GM23338 (cell line): ENCODE measurements around the gene TESK2. TPM values are rescaled to one million over a fixed set of nuclear protein-coding genes. Genes with fewer than 3 reads are reported as not detected.

Experiments
- ATAC-seq: fragments of 200-7000 bp; cut with Tn5 transposase; 3 replicates; pipeline ENCODE4 v1.9.1; 2020
- DNase-seq: peaks from one replicate; pipeline ENCODE4 v3.0.0-alpha.2; 2015; ENCODE audit warnings: low spot score
- H2AFZ ChIP-seq: fragments of 200-600 bp; sonication (generic); 2 replicates; pipeline ENCODE4 v1.8.0; 2016; ENCODE audit warnings: antibody characterized with exemption, mild to moderate bottlenecking, moderate library complexity
- H3F3A ChIP-seq: fragments of 200-600 bp; sonication (generic); replicated peaks from 2 replicates; pipeline ENCODE4 v1.8.0; 2017; ENCODE audit warnings: antibody characterized with exemption, mixed run types, low read depth
- H3K27ac ChIP-seq: fragments of 200-600 bp; sonication (generic); 2 replicates; pipeline ENCODE4 v1.6.1; 2016; ENCODE audit warnings: low read depth
- H3K27me3 ChIP-seq: fragments of 200-600 bp; sonication (generic); 2 replicates; pipeline ENCODE4 v1.8.0; 2016; ENCODE audit warnings: mild to moderate bottlenecking, mixed run types, moderate library complexity; ENCODE audit not compliant: insufficient read depth
- H3K36me3 ChIP-seq: fragments of 200-600 bp; sonication (generic); 2 replicates; pipeline ENCODE4 v1.8.0; 2016; ENCODE audit warnings: mild to moderate bottlenecking; ENCODE audit not compliant: insufficient read depth
- H3K4me1 ChIP-seq: fragments of 200-600 bp; sonication (generic); 2 replicates; pipeline ENCODE4 v1.8.0; 2016; ENCODE audit warnings: mild to moderate bottlenecking, moderate library complexity; ENCODE audit not compliant: insufficient read depth
- H3K4me2 ChIP-seq: fragments of 200-600 bp; sonication (generic); 2 replicates; pipeline ENCODE4 v1.7.1; 2017; ENCODE audit warnings: mixed run types
- H3K4me3 ChIP-seq: fragments of 200-600 bp; sonication (generic); 2 replicates; pipeline ENCODE4 v1.6.1; 2016; ENCODE audit warnings: mixed run types
- H3K79me2 ChIP-seq: fragments of 200-600 bp; sonication (generic); replicated peaks from 2 replicates; pipeline ENCODE4 v1.8.0; 2017; ENCODE audit warnings: mild to moderate bottlenecking; ENCODE audit not compliant: insufficient read depth
- H3K9me2 ChIP-seq: fragments of 200-600 bp; sonication (generic); 2 replicates; pipeline ENCODE4 v1.8.0; 2017; ENCODE audit not compliant: insufficient read depth
- H4K20me1 ChIP-seq: fragments of 200-600 bp; sonication (generic); replicated peaks from 2 replicates; pipeline ENCODE4 v1.8.0; 2017; ENCODE audit warnings: mild to moderate bottlenecking; ENCODE audit not compliant: insufficient read depth
- H3K27ac Mint-ChIP-seq: 2 replicates; pipeline ENCODE4 v1.8.0; 2020; ENCODE audit warnings: inconsistent platforms, mild to moderate bottlenecking, moderate library complexity, mixed read lengths
- H3K27me3 Mint-ChIP-seq: 3 replicates; pipeline ENCODE4 v1.8.0; 2022; ENCODE audit warnings: low read depth, mild to moderate bottlenecking, moderate library complexity, mixed read lengths, inconsistent platforms; ENCODE audit not compliant: insufficient read depth, poor library complexity
- H3K36me3 Mint-ChIP-seq: 3 replicates; pipeline ENCODE4 v1.8.0; 2021; ENCODE audit warnings: low read depth, mild to moderate bottlenecking, inconsistent platforms, moderate library complexity, mixed read lengths
- H3K4me1 Mint-ChIP-seq: 3 replicates; pipeline ENCODE4 v1.8.0; 2020; ENCODE audit warnings: mild to moderate bottlenecking, inconsistent platforms, mixed read lengths
- H3K4me3 Mint-ChIP-seq: 3 replicates; pipeline ENCODE4 v1.8.0; 2021; ENCODE audit warnings: moderate library complexity, mild to moderate bottlenecking, inconsistent platforms, mixed read lengths
- H3K9me3 Mint-ChIP-seq: 3 replicates; pipeline ENCODE4 v1.8.0; 2020; ENCODE audit warnings: moderate library complexity, mild to moderate bottlenecking, inconsistent platforms, mixed read lengths
- CREB1 ChIP-seq: fragments of 250-450 bp; sonication (Bioruptor Pico); IDR thresholded peaks from 2 replicates; pipeline ENCODE4 v1.5.0; 2020; ENCODE audit warnings: low read depth, mild to moderate bottlenecking, moderate library complexity
- CTCF ChIP-seq, 2 experiments: fragments of 200-600 bp in 1 of 2; sonication (generic) in 1 of 2; conservative IDR thresholded peaks; 2 replicates each; pipeline versions ENCODE4 v1.5.1 to v1.6.1; 2016 to 2017; ENCODE audit warnings: antibody characterized with exemption in 2 of 2, low read depth in 2 of 2, mild to moderate bottlenecking in 2 of 2, moderate library complexity in 1 of 2
- EZH2 ChIP-seq: fragments of 200-600 bp; sonication (generic); IDR thresholded peaks from one replicate; pipeline ENCODE4 v1.8.0; 2017; ENCODE audit warnings: antibody characterized with exemption, mild to moderate bottlenecking, low read depth; ENCODE audit not compliant: unreplicated experiment
- EZH2phosphoT487 ChIP-seq: fragments of 200-600 bp; sonication (generic); IDR thresholded peaks from one replicate; pipeline ENCODE4 v1.8.1; 2018; ENCODE audit warnings: antibody characterized with exemption; ENCODE audit not compliant: unreplicated experiment
- JUNB ChIP-seq: IDR thresholded peaks from one replicate; pipeline ENCODE4 v1.6.1; 2016; ENCODE audit warnings: antibody characterized with exemption; ENCODE audit not compliant: unreplicated experiment
- NANOG ChIP-seq: IDR thresholded peaks from 2 replicates; pipeline ENCODE4 v1.6.1; 2016; ENCODE audit warnings: antibody characterized with exemption, borderline replicate concordance
- POLR2AphosphoS5 ChIP-seq: IDR thresholded peaks from 2 replicates; pipeline ENCODE4 v1.6.1; 2016; ENCODE audit warnings: antibody characterized with exemption, low read depth
- REST ChIP-seq: IDR thresholded peaks from one replicate; pipeline ENCODE4 v1.6.1; 2018; ENCODE audit warnings: antibody characterized with exemption; ENCODE audit not compliant: unreplicated experiment
- ZNF114 ChIP-seq: fragments of 250-450 bp; sonication (Bioruptor Pico); IDR thresholded peaks from 2 replicates; pipeline ENCODE4 v1.5.0; 2020; ENCODE audit warnings: mild to moderate bottlenecking, moderate library complexity
- ZNF462 ChIP-seq: fragments of 250-450 bp; sonication (Bioruptor Pico); IDR thresholded peaks from 2 replicates; pipeline ENCODE4 v1.5.0; 2020; ENCODE audit warnings: mild to moderate bottlenecking, moderate library complexity
- polyA plus RNA-seq: library from polyadenylated mRNA; unstranded; fragments of >200 nt; fragmentation: Nextera tagmentation; extraction: Ambion mirVana; gene quantifications from 2 replicates; pipeline ENCODE4 v1.2.1, GENCODE V29; 2016
- total RNA-seq: library from RNA; depleted of rRNA; stranded (reverse); fragments of >200 nt; shearing (Covaris generic); gene quantifications from 2 replicates; pipeline ENCODE4 v1.2.3, GENCODE V29; 2014
- TF ChIP-seq, protein P1 (sequence below): IDR thresholded peaks from 2 replicates; pipeline ENCODE4 v1.6.1; 2016; ENCODE audit warnings: antibody characterized with exemption

TESK2 gene
- total and polyA plus RNA-seq, 2 experiments from 2014 or later, result 5.2 to 14.0 TPM

DNA sequence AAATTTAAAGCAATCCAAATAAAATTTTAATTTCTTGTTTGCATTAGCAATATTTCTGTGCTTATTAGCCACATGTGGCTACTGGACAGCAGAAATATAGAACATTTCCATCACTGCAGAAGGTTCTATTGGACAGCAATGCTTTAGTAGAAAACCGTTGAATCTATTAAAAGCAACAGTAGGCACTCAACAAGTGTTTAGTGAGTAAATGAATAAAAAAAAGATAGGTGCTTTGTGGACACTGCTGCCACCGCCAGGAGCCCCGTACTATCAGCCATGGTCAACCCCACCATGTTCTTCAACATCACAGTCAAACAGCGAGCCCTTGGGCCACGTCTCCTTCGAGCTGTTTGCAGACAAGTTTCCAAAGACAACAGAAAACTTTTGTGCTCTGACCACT lies 76.2 kb downstream of the TESK2 start:
- peaks cover 7% of the 10 kb centered on the region for H3K4me1 Mint-ChIP-seq
- ATAC-seq, result no peak

More for the DNA sequence above, 76.2 kb downstream of the TESK2 start:
- no peaks in the 10 kb centered on the region for H4K20me1 ChIP-seq
- no peaks in the 10 kb centered on the region for H3K4me1 ChIP-seq
- no peak overlapping the region for H3K4me2 ChIP-seq
- no peaks in the 10 kb centered on the region for H3K27me3 Mint-ChIP-seq
- DNase-seq, result no peak
- no peaks in the 10 kb centered on the region for H3K9me3 Mint-ChIP-seq
- no peak overlapping the region for H2AFZ ChIP-seq
- no peaks in the 10 kb centered on the region for H3K36me3 ChIP-seq
- no peaks in the 10 kb centered on the region; the same call in 2 of the 3 replicates for H3K36me3 Mint-ChIP-seq
- no peaks in the 10 kb centered on the region for H3K27me3 ChIP-seq
- H3K27ac ChIP-seq, result no peak overlapping the region
- H3F3A ChIP-seq, result no peaks in the 10 kb centered on the region
- H3K9me2 ChIP-seq, result no peaks in the 10 kb centered on the region
- no peak for TF ChIP-seq EZH2phosphoT487
- no peak for TF ChIP-seq REST
- no peak for TF ChIP-seq JUNB
- no peak for TF ChIP-seq NANOG
- no peak for TF ChIP-seq CTCF (conservative IDR thresholded peaks at IDR 0.05; ENCODE audit: low read depth in 2 of 2)
- TF ChIP-seq EZH2, result no peak
- no peak for TF ChIP-seq ZNF114
- TF ChIP-seq POLR2AphosphoS5, result no peak
- TF ChIP-seq CREB1 (CRISPR knock-in tag), result no peak
- TF ChIP-seq, protein P1, sequence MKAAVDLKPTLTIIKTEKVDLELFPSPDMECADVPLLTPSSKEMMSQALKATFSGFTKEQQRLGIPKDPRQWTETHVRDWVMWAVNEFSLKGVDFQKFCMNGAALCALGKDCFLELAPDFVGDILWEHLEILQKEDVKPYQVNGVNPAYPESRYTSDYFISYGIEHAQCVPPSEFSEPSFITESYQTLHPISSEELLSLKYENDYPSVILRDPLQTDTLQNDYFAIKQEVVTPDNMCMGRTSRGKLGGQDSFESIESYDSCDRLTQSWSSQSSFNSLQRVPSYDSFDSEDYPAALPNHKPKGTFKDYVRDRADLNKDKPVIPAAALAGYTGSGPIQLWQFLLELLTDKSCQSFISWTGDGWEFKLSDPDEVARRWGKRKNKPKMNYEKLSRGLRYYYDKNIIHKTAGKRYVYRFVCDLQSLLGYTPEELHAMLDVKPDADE, result no peak
- TF ChIP-seq ZNF462 (CRISPR knock-in tag), result no peak
- H3K79me2 ChIP-seq, result no peaks in the 10 kb centered on the region
- no peak overlapping the region for H3K4me3 ChIP-seq
- H3K27ac Mint-ChIP-seq, result no peak overlapping the region
- H3K4me3 Mint-ChIP-seq, result no peak overlapping the region
